ENCODE measurements around the gene SEMA3B.

- TF ChIP-seq CTCF (IDR thresholded peaks at IDR 0.05) (no peak), POLR2A (IDR thresholded peaks at IDR 0.05) (no peak)
Measured at GRCh38 chr3:50273689-50274065, 4.7 kb downstream of the SEMA3B start.

All from upper lobe of left lung (tissue), 4 donors.